ENCODE measurements around the gene GNG3. TPM values are rescaled to one million over a fixed set of nuclear protein-coding genes. Genes with fewer than 3 reads are reported as not detected.

The GNG3 gene
- total and polyA plus RNA-seq, 2 of the 4 experiments (the other 2 are of a cell fraction), result not detected

DNA sequence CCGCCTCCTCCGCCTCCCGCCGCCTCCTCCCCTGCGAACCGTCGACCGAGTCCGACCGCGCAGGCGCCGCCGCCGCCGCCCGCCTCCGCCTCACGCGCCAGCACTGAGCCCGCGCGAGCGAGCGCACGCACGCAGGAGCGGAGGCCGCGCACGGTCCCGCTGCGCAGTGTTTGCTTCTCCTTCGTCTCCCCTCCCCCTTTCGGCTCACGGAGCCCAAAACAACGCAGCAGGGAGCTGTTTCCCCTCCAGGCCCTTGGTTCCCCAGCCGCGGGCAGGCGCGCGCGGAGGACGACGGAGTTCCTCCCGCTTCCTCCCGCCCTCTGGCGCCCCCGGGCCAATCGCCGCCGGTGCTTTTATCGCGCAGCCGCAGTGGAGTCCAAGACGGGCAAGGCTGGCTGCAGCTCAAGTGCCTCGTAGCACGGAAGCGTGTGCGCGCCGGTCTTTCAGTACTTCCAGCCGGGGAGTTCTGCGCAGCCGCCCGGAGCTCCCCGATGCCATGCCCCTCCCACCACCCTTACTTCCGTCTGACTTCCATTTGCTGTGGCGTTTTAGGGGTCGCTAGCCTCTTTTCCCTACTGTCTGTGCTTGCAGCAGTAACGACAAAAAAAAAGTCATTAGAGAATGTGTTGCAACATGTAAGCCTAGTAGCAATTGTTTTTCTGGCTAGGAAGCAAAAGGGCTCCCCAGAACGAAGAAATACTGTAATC is 19.8 kb downstream of the GNG3 start, which contains the start of gene HNRNPUL2:
Gene HNRNPUL2, minus strand, starts transcription at position 293 of the 707 bp plus-strand sequence. CDS start 301 bp downstream, outside the sequence.
- intact Hi-C loops (cut with micrococcal nuclease), result loop anchor here (5.0 kb wide), 2 partner anchors 35 to 135 kb away; partner anchors contain the start of gene POLR2G
- peak within 1 kb of the TSS; percentile 95 for H2BK120ac ChIP-seq (ENCODE audit: low read depth, low read length)
- peak within 1 kb of the TSS; percentile 98 for H2AFZ ChIP-seq (replicated peaks; ENCODE audit: low read length, poor library complexity)
- H3K79me1 ChIP-seq (ENCODE audit: low read depth in 1 of 2, low read length in 2 of 2), result peaks cover 13 to 33% of the 10 kb centered on the region in 2 experiments; a peak in 3 of 4 replicates
- peak within 1 kb of the TSS; percentile 98 for H3K23ac ChIP-seq (ENCODE audit: low read depth, low read length)
- H4K5ac ChIP-seq (ENCODE audit: low read depth, low read length), result peak within 1 kb of the TSS; percentile 96
- H3K18ac ChIP-seq (ENCODE audit: low read depth, low read length), result peak within 1 kb of the TSS; percentile 88
- peak within 1 kb of the TSS; percentile 99 for H3K56ac ChIP-seq (ENCODE audit: extremely low read depth, insufficient read depth, low read length)
- peak within 1 kb of the TSS; percentile 99 for H2AK9ac ChIP-seq (replicated peaks; ENCODE audit: low read depth, low read length, poor library complexity)
- peak within 1 kb of the TSS; percentile 98 to 100 for H4K8ac ChIP-seq (ENCODE audit: low read depth in 2 of 2, low read length in 2 of 2)
- peak within 1 kb of the TSS; percentile 85 for H3K4me3 ChIP-seq (ENCODE audit: insufficient read depth, low read depth, low read length)
- no peak; the same call in 1 of the 2 replicates for TF ChIP-seq CHD1 (IDR thresholded peaks at IDR 0.05; ENCODE audit: low read depth, low read length)
- no peak for TF ChIP-seq FOS (IDR thresholded peaks at IDR 0.05; ENCODE audit: low read depth, low read length)
- TF ChIP-seq CEBPB (IDR thresholded peaks at IDR 0.05; ENCODE audit: low read depth, low read length), result 0 out of 2 replicates have a peak, but pooled peaks have one; percentile 13
- TF ChIP-seq, protein P1, sequence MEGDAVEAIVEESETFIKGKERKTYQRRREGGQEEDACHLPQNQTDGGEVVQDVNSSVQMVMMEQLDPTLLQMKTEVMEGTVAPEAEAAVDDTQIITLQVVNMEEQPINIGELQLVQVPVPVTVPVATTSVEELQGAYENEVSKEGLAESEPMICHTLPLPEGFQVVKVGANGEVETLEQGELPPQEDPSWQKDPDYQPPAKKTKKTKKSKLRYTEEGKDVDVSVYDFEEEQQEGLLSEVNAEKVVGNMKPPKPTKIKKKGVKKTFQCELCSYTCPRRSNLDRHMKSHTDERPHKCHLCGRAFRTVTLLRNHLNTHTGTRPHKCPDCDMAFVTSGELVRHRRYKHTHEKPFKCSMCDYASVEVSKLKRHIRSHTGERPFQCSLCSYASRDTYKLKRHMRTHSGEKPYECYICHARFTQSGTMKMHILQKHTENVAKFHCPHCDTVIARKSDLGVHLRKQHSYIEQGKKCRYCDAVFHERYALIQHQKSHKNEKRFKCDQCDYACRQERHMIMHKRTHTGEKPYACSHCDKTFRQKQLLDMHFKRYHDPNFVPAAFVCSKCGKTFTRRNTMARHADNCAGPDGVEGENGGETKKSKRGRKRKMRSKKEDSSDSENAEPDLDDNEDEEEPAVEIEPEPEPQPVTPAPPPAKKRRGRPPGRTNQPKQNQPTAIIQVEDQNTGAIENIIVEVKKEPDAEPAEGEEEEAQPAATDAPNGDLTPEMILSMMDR (conservative IDR thresholded peaks at IDR 0.05; ENCODE audit: low read depth, low read length), result no peak
- TF ChIP-seq POLR2A (IDR thresholded peaks at IDR 0.05; ENCODE audit: low read depth, low read length), result peak; percentile 87
- peak; percentile 74; the same call in 1 of the 2 replicates for TF ChIP-seq MAZ (IDR thresholded peaks at IDR 0.05; ENCODE audit: borderline replicate concordance, low read depth, low read length)
- no peak for TF ChIP-seq NFE2L2 (IDR thresholded peaks at IDR 0.05; ENCODE audit: low read depth, low read length)
- no peak for TF ChIP-seq RFX5 (IDR thresholded peaks at IDR 0.05; ENCODE audit: low read depth, low read length)
- TF ChIP-seq MAFK (IDR thresholded peaks at IDR 0.05; ENCODE audit: low read depth, low read length), result no peak
- no peak for TF ChIP-seq SMC3 (IDR thresholded peaks at IDR 0.05; ENCODE audit: low read depth, low read length)
- TF ChIP-seq RAD21 (IDR thresholded peaks at IDR 0.05; ENCODE audit: low read length), result no peak
- TF ChIP-seq BHLHE40 (IDR thresholded peaks at IDR 0.05; ENCODE audit: low read depth, low read length), result peak; percentile 84
- TF ChIP-seq, protein P2, sequence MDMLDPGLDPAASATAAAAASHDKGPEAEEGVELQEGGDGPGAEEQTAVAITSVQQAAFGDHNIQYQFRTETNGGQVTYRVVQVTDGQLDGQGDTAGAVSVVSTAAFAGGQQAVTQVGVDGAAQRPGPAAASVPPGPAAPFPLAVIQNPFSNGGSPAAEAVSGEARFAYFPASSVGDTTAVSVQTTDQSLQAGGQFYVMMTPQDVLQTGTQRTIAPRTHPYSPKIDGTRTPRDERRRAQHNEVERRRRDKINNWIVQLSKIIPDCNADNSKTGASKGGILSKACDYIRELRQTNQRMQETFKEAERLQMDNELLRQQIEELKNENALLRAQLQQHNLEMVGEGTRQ (IDR thresholded peaks at IDR 0.05; ENCODE audit: low read depth, low read length), result peak; percentile 23; the same call in 1 of the 2 replicates
- TF ChIP-seq MXI1 (IDR thresholded peaks at IDR 0.05; ENCODE audit: borderline replicate concordance, low read depth, low read length), result peak; percentile 46; the same call in 1 of the 2 replicates
- H3K4me1 ChIP-seq (ENCODE audit: control insufficient read depth, insufficient read depth, low read length), result peaks cover 4% of the 10 kb centered on the region
- no peaks in the 10 kb centered on the region for H3K9me3 ChIP-seq (ENCODE audit: control insufficient read depth, insufficient read depth, low read length)
- H3K27ac ChIP-seq (ENCODE audit: insufficient read depth, low read length), result peak within 1 kb of the TSS; percentile 96
- CTCF ChIA-PET, result interaction anchor here (0.6 kb wide), 1 partner anchor 133 kb away, joined by 4 read pairs; no protein-coding TSS in a partner anchor
- peak within 1 kb of the TSS; percentile 97 for H2BK5ac ChIP-seq (ENCODE audit: low read depth, low read length, poor library complexity, severe bottlenecking)
- POLR2A ChIA-PET (ENCODE audit: unreplicated experiment), result interaction anchor here (0.8 to 1.8 kb wide), 7 partner anchors 9 to 129 kb away, joined by 3 to 7 read pairs (median 5); partner anchors contain the start of genes LBHD1, STX5, UQCC3 and ZBTB3
- peak within 1 kb of the TSS; percentile 99 for H3K14ac ChIP-seq (replicated peaks; ENCODE audit: low read depth, low read length)
- peak within 1 kb of the TSS; percentile 99 for H4K91ac ChIP-seq (ENCODE audit: insufficient read depth, low read depth, low read length)
- H3K36me3 ChIP-seq (ENCODE audit: control insufficient read depth, insufficient read depth, low read length), result peaks cover 14% of the 10 kb centered on the region
- H3K27me3 ChIP-seq (ENCODE audit: control insufficient read depth, insufficient read depth, low read length), result no peaks in the 10 kb centered on the region
- dilution Hi-C loops (cut with HindIII; ENCODE audit: low sequenced_read_pairs, unreplicated experiment), result no loop called here
- DNase-seq, result peak; percentile 99
- in situ Hi-C loops (cut with MboI; ENCODE audit: low sequenced_read_pairs), result no loop called here
- peaks cover 42% of the 10 kb centered on the region for H4K20me1 ChIP-seq (ENCODE audit: insufficient read depth, low read length)
- peak within 1 kb of the TSS; percentile 94 for H2AK5ac ChIP-seq (ENCODE audit: low read depth, low read length)
- 0% methylated on average over 4 of the region's 72 CpGs; no CpG with 5 or more reads in 1 of the 2 experiments for WGBS, 2 experiments (ENCODE audit: extremely low coverage in 2 of 2, insufficient read length in 1 of 2)
- peak within 1 kb of the TSS; percentile 68; the same call in 1 of the 2 replicates for H2BK20ac ChIP-seq (ENCODE audit: low read depth, low read length)
- peak; percentile 85 for ATAC-seq (ENCODE audit: low read depth)
- no peaks in the 10 kb centered on the region for H3K9me1 ChIP-seq (ENCODE audit: insufficient read depth, low read length)
- peak within 1 kb of the TSS; percentile 99 for H3K4me2 ChIP-seq (ENCODE audit: low read depth, low read length)
- peak within 1 kb of the TSS; percentile 93; the same call in 1 of the 3 replicates for H2BK15ac ChIP-seq (ENCODE audit: low read depth, low read length)
- peak within 1 kb of the TSS; percentile 87 for H3K9ac ChIP-seq (ENCODE audit: low read depth, low read length)
- no TSS peak for BruUV-seq (replicated peaks)
- H3K4ac ChIP-seq (ENCODE audit: low read depth, low read length), result peak within 1 kb of the TSS; percentile 98

Data from IMR-90 (cell line).